Ovary (tissue), 3 donors: Measurements from ENCODE around the gene KPNA4.

Experiments used
- CTCF ChIP-seq, 3 donors: fragments of 450-650 bp in 2 of 3; fragments of 200-600 bp in 1 of 3; IDR thresholded peaks; one replicate each; pipeline versions ENCODE4 v1.5.1 to v1.8.0; 2016 to 2022; ENCODE audit warnings: antibody characterized with exemption in 3 of 3, mild to moderate bottlenecking in 1 of 3
- POLR2A ChIP-seq: fragments of 450-650 bp; IDR thresholded peaks from one replicate; pipeline ENCODE4 v1.6.1; 2017; ENCODE audit warnings: antibody characterized with exemption, mild to moderate bottlenecking, moderate library complexity
- donor health status: DM: no; HTN: no; CAD: no.

GRCh38 chr3:160540551-160540950 is 24.8 kb downstream of the KPNA4 start:
- TF ChIP-seq CTCF (IDR thresholded peaks at IDR 0.05) (no peak), POLR2A (no peak)
